BJ (cell line): ENCODE measurements around the gene TMEM128. TPM values are rescaled to one million over a fixed set of nuclear protein-coding genes. Genes with fewer than 3 reads are reported as not detected.

Source experiments
- CTCF ChIA-PET: fragments of 350-600 bp; formaldehyde crosslinking; extraction: SDS; loops from one replicate; lab custom pipeline; 2021; ENCODE audit warnings: antibody characterized with exemption, inconsistent platforms; lab: Yijun Ruan, JAX
- POLR2A ChIA-PET: fragments of 300-600 bp; sonication (Branson Sonifier 250); formaldehyde crosslinking; extraction: SDS; loops from one replicate; lab custom pipeline; 2021; ENCODE audit warnings: antibody characterized with exemption; lab: Charles Lee
- DNase-seq: peaks from one replicate; pipeline ENCODE4 v3.0.0-alpha.2; 2011; ENCODE audit warnings: low read depth
- H3K27me3 ChIP-seq: 2 replicates; pipeline ENCODE4 v1.6.0; 2011; ENCODE audit warnings: low read length; ENCODE audit not compliant: control insufficient read depth, insufficient read depth
- H3K36me3 ChIP-seq: 2 replicates; pipeline ENCODE4 v1.5.1; 2011; ENCODE audit warnings: low read length; ENCODE audit not compliant: control insufficient read depth, insufficient read depth
- H3K4me3 ChIP-seq: 2 replicates; pipeline ENCODE4 v1.5.1; 2011; ENCODE audit warnings: low read depth, mild to moderate bottlenecking, control low read depth, low read length
- polyA plus RNA-seq: library from polyadenylated mRNA; depleted of rRNA; stranded (reverse); fragments of >200 nt; gene quantifications from 2 replicates; pipeline ENCODE4 v1.2.3, GENCODE V29; 2011
- TF ChIP-seq, protein P1 (sequence below): IDR thresholded peaks from 2 replicates; pipeline ENCODE4 v1.5.1; 2011; ENCODE audit warnings: low read depth, mild to moderate bottlenecking, control low read depth, inconsistent platforms, low read length, moderate library complexity; ENCODE audit not compliant: insufficient read depth

TMEM128 gene
- polyA plus RNA-seq, 1 experiment: 23.1 TPM

- Histone ChIP-seq H3K4me3 (no peak overlapping the region), H3K27me3 (no peaks in the 10 kb centered on the region), H3K36me3 (peaks cover 14% of the 10 kb centered on the region)
- CTCF ChIA-PET: interaction anchor here (1.3 kb wide), 1 partner anchor 9 kb away, joined by 4 read pairs; no protein-coding TSS in a partner anchor
- POLR2A ChIA-PET: no interaction called here
- no peak for DNase-seq
- TF ChIP-seq, protein P1, sequence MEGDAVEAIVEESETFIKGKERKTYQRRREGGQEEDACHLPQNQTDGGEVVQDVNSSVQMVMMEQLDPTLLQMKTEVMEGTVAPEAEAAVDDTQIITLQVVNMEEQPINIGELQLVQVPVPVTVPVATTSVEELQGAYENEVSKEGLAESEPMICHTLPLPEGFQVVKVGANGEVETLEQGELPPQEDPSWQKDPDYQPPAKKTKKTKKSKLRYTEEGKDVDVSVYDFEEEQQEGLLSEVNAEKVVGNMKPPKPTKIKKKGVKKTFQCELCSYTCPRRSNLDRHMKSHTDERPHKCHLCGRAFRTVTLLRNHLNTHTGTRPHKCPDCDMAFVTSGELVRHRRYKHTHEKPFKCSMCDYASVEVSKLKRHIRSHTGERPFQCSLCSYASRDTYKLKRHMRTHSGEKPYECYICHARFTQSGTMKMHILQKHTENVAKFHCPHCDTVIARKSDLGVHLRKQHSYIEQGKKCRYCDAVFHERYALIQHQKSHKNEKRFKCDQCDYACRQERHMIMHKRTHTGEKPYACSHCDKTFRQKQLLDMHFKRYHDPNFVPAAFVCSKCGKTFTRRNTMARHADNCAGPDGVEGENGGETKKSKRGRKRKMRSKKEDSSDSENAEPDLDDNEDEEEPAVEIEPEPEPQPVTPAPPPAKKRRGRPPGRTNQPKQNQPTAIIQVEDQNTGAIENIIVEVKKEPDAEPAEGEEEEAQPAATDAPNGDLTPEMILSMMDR: no peak
Measured at GRCh38 chr4:4277531-4277930, 29.5 kb upstream of the TMEM128 start.

DNA sequence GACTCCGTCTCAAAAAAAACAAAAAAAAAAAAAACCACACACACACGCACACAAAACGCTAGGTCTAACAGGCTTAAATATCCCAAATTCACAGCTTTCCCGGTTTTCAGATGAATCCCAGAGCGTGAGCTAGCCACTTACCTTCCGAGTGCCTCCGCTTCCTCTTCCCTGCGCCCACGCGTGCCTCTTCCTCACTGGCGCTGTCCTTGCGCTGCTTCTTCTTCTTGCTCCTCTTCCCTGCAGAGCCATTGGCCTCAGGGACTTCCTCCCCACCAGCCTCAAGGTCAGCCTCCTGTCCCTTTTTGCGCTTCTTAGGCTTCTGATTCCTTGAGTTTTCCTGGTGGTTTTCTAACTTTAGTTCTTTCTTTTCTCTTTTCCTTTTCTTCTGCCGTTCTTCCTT, 26.2 kb upstream of the TMEM128 start:
- no peak overlapping the region for H3K4me3 ChIP-seq
- H3K27me3 ChIP-seq: no peaks in the 10 kb centered on the region
- TF ChIP-seq, protein P1: no peak
- DNase-seq: no peak
- peaks cover 11% of the 10 kb centered on the region for H3K36me3 ChIP-seq
- ChIA-PET CTCF (no interaction called here), POLR2A (no interaction called here)

- Histone ChIP-seq H3K27me3 (no peaks in the 10 kb centered on the region), H3K4me3 (no peak overlapping the region), H3K36me3 (peaks cover 4% of the 10 kb centered on the region)
- CTCF ChIA-PET: no interaction called here
- no peak for DNase-seq
- POLR2A ChIA-PET: no interaction called here
- TF ChIP-seq, protein P1: no peak
Measured at GRCh38 chr4:4271912-4272311, 23.9 kb upstream of the TMEM128 start.

- TF ChIP-seq, protein P1: no peak
- CTCF ChIA-PET: no interaction called here
- Histone ChIP-seq H3K27me3 (no peaks in the 10 kb centered on the region), H3K4me3 (no peak overlapping the region), H3K36me3 (peaks cover 4% of the 10 kb centered on the region)
- POLR2A ChIA-PET: no interaction called here
- no peak for DNase-seq
Measured at GRCh38 chr4:4270529-4270928, 22.5 kb upstream of the TMEM128 start.

- Histone ChIP-seq H3K36me3 (peaks cover 4% of the 10 kb centered on the region), H3K27me3 (no peaks in the 10 kb centered on the region), H3K4me3 (no peak overlapping the region)
- TF ChIP-seq, protein P1: no peak
- CTCF ChIA-PET: interaction anchor here (0.8 kb wide), 1 partner anchor 10 kb away, joined by 5 read pairs; no protein-coding TSS in a partner anchor
- no peak for DNase-seq
- POLR2A ChIA-PET: no interaction called here
Measured at GRCh38 chr4:4269856-4270255, 21.8 kb upstream of the TMEM128 start.
